ENCODE data around the gene PDE8B. TPM values are rescaled to one million over a fixed set of nuclear protein-coding genes. Genes with fewer than 3 reads are reported as not detected.

Gene PDE8B
- total RNA-seq, 3 donors from 2014 or later, result 4.9 to 57.1 (median 8.6) TPM

- Histone ChIP-seq H3K36me3 (no peaks in the 10 kb centered on the region), H3K27ac (no peak overlapping the region), H3K9me3 (no peaks in the 10 kb centered on the region), H3K27me3 (no peaks in the 10 kb centered on the region), H3K4me1 (no peaks in the 10 kb centered on the region), H3K4me3 (no peak overlapping the region)
- TF ChIP-seq POLR2A (IDR thresholded peaks at IDR 0.05) (no peak), POLR2AphosphoS5 (IDR thresholded peaks at IDR 0.05) (no peak), CTCF (IDR thresholded peaks at IDR 0.05) (no peak)
- intact Hi-C loops (cut with DNase I; ENCODE audit: low total_unique reads), result no loop called here
- DNase-seq (ENCODE audit: low spot score in 2 of 2), result no peak
These were observed 100.2 kb downstream of the PDE8B start for GRCh38 chr5:77310494-77311213.

GRCh38 chr5:77311214-77311571 is 100.7 kb downstream of the PDE8B start:
- Histone ChIP-seq H3K9me3 (no peaks in the 10 kb centered on the region), H3K36me3 (no peaks in the 10 kb centered on the region), H3K27ac (no peak overlapping the region), H3K4me1 (no peaks in the 10 kb centered on the region), H3K27me3 (no peaks in the 10 kb centered on the region), H3K4me3 (no peak overlapping the region)
- intact Hi-C loops (cut with DNase I; ENCODE audit: low total_unique reads), result no loop called here
- DNase-seq (ENCODE audit: low spot score in 2 of 2), result no peak
- TF ChIP-seq POLR2AphosphoS5 (IDR thresholded peaks at IDR 0.05), result no peak
- no peak for TF ChIP-seq POLR2A (IDR thresholded peaks at IDR 0.05)
- no peak for TF ChIP-seq CTCF (IDR thresholded peaks at IDR 0.05)

- no peak for DNase-seq (ENCODE audit: low spot score in 2 of 2)
- no peak overlapping the region for H3K4me3 ChIP-seq
- no peak for TF ChIP-seq CTCF (IDR thresholded peaks at IDR 0.05)
- TF ChIP-seq POLR2A (IDR thresholded peaks at IDR 0.05), result no peak
- TF ChIP-seq POLR2AphosphoS5 (IDR thresholded peaks at IDR 0.05), result no peak
- no peaks in the 10 kb centered on the region for H3K9me3 ChIP-seq
- no peaks in the 10 kb centered on the region for H3K27me3 ChIP-seq
- H3K27ac ChIP-seq, result no peak overlapping the region
- H3K4me1 ChIP-seq, result no peaks in the 10 kb centered on the region
- no peaks in the 10 kb centered on the region for H3K36me3 ChIP-seq
- intact Hi-C loops (cut with DNase I; ENCODE audit: low total_unique reads), result no loop called here
These were observed 101.9 kb downstream of the PDE8B start for GRCh38 chr5:77312413-77312812.

- H3K27ac ChIP-seq, result no peak overlapping the region
- no peak for DNase-seq (ENCODE audit: low spot score in 2 of 2)
- no peaks in the 10 kb centered on the region for H3K4me1 ChIP-seq
- TF ChIP-seq CTCF (IDR thresholded peaks at IDR 0.05), result no peak
- no peak for TF ChIP-seq POLR2AphosphoS5 (IDR thresholded peaks at IDR 0.05)
- no peak for TF ChIP-seq POLR2A (IDR thresholded peaks at IDR 0.05)
- no peaks in the 10 kb centered on the region for H3K36me3 ChIP-seq
- no peaks in the 10 kb centered on the region for H3K9me3 ChIP-seq
- intact Hi-C loops (cut with DNase I; ENCODE audit: low total_unique reads), result no loop called here
- H3K27me3 ChIP-seq, result no peaks in the 10 kb centered on the region
- no peak overlapping the region for H3K4me3 ChIP-seq
These were observed 106.6 kb downstream of the PDE8B start for GRCh38 chr5:77316871-77317661.

- H3K36me3 ChIP-seq, result no peaks in the 10 kb centered on the region
- H3K27ac ChIP-seq, result no peak overlapping the region
- H3K9me3 ChIP-seq, result no peaks in the 10 kb centered on the region
- H3K27me3 ChIP-seq, result no peaks in the 10 kb centered on the region
- intact Hi-C loops (cut with DNase I; ENCODE audit: low total_unique reads), result no loop called here
- no peak for DNase-seq (ENCODE audit: low spot score in 2 of 2)
- no peaks in the 10 kb centered on the region for H3K4me1 ChIP-seq
- no peak for TF ChIP-seq POLR2AphosphoS5 (IDR thresholded peaks at IDR 0.05)
- TF ChIP-seq POLR2A (IDR thresholded peaks at IDR 0.05), result no peak
- no peak for TF ChIP-seq CTCF (IDR thresholded peaks at IDR 0.05)
- no peak overlapping the region for H3K4me3 ChIP-seq
These were observed 107.6 kb downstream of the PDE8B start for GRCh38 chr5:77318060-77318459.
